ENCODE measurements around the gene PCYT1A.

DNA sequence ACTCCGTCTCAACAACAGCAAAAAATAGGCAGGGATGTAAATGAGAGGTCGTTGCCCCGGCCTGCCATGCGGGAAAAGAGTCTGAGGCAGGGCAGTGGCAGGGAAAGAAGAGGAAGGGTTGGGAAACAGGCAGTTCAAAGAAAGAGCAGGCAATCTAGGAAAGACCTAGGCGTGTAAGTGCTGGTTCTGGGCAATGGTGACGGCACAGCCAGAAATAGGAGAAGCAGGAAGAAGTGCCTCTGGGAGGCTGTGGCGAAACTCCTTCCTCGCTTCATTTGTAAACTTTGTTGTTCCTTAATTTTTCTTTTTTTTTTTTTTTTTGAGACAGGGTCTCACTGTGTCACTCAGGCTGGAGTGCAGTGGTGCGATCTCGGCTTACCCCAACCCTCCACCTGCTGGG lies 66.9 kb downstream of the PCYT1A start:
- TF ChIP-seq ZNF207 (IDR thresholded peaks at IDR 0.05; ENCODE audit: borderline replicate concordance) (no peak), SREBF2 (IDR thresholded peaks at IDR 0.05; ENCODE audit: low read length) (no peak), SP1 (IDR thresholded peaks at IDR 0.05; ENCODE audit: low read depth, low read length) (no peak), RFX5 (IDR thresholded peaks at IDR 0.05; ENCODE audit: low read depth, low read length) (no peak), TAF1 (IDR thresholded peaks at IDR 0.05; ENCODE audit: borderline replicate concordance, low read depth, low read length) (no peak), NR2C2 (IDR thresholded peaks at IDR 0.05; ENCODE audit: borderline replicate concordance, control insufficient read depth, insufficient read length, low read depth) (no peak), POLR2A (IDR thresholded peaks at IDR 0.05; ENCODE audit: low read depth, low read length) (no peak), JUND (IDR thresholded peaks at IDR 0.05; ENCODE audit: low read depth, low read length) (no peak), EZH2 (IDR thresholded peaks at IDR 0.05; ENCODE audit: borderline replicate concordance, control insufficient read depth, low read depth, low read length) (no peak), CHD2 (IDR thresholded peaks at IDR 0.05; ENCODE audit: borderline replicate concordance, low read depth, low read length) (no peak), TBL1XR1 (IDR thresholded peaks at IDR 0.05; ENCODE audit: low read depth, low read length) (no peak), BMI1 (IDR thresholded peaks at IDR 0.05; ENCODE audit: borderline replicate concordance) (no peak)
- TF ChIP-seq, protein P1, sequence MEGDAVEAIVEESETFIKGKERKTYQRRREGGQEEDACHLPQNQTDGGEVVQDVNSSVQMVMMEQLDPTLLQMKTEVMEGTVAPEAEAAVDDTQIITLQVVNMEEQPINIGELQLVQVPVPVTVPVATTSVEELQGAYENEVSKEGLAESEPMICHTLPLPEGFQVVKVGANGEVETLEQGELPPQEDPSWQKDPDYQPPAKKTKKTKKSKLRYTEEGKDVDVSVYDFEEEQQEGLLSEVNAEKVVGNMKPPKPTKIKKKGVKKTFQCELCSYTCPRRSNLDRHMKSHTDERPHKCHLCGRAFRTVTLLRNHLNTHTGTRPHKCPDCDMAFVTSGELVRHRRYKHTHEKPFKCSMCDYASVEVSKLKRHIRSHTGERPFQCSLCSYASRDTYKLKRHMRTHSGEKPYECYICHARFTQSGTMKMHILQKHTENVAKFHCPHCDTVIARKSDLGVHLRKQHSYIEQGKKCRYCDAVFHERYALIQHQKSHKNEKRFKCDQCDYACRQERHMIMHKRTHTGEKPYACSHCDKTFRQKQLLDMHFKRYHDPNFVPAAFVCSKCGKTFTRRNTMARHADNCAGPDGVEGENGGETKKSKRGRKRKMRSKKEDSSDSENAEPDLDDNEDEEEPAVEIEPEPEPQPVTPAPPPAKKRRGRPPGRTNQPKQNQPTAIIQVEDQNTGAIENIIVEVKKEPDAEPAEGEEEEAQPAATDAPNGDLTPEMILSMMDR (IDR thresholded peaks at IDR 0.05 in 2 of 3, conservative IDR thresholded peaks at IDR 0.05 in 1 of 3; ENCODE audit: control insufficient read depth in 2 of 3, extremely low read depth in 1 of 3, insufficient read depth in 1 of 3, low read depth in 3 of 3, low read length in 3 of 3), result no peak
- TF ChIP-seq, protein P2, sequence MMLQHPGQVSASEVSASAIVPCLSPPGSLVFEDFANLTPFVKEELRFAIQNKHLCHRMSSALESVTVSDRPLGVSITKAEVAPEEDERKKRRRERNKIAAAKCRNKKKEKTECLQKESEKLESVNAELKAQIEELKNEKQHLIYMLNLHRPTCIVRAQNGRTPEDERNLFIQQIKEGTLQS (IDR thresholded peaks at IDR 0.05; ENCODE audit: borderline replicate concordance, extremely low read depth, low read depth, low read length), result no peak

Measured in GM12878 (cell line).